A549 treated with Hydrocortisone at 1 μM for 4 hours (cell line): ENCODE results near the gene PPFIA4. TPM values are rescaled to one million over a fixed set of nuclear protein-coding genes. Genes with fewer than 3 reads are reported as not detected.

Experiments used
- total RNA-seq: library from RNA; stranded (reverse); fragments of 200-300 nt; extraction: Qiagen RNA extraction; gene quantifications from 5 replicates; pipeline ENCODE4 v1.2.3, GENCODE V29; 2022

Gene PPFIA4
- 0.15 to 1.0 TPM (median 0.43 TPM) in 5 replicates for total RNA-seq

GRCh38 chr1:203026031-203026665 lies at the start of gene PPFIA4:
TSS of gene PPFIA4 (plus strand) at chr1:203026491. CDS start at chr1:203039009, 12,518 bp downstream.

DNA sequence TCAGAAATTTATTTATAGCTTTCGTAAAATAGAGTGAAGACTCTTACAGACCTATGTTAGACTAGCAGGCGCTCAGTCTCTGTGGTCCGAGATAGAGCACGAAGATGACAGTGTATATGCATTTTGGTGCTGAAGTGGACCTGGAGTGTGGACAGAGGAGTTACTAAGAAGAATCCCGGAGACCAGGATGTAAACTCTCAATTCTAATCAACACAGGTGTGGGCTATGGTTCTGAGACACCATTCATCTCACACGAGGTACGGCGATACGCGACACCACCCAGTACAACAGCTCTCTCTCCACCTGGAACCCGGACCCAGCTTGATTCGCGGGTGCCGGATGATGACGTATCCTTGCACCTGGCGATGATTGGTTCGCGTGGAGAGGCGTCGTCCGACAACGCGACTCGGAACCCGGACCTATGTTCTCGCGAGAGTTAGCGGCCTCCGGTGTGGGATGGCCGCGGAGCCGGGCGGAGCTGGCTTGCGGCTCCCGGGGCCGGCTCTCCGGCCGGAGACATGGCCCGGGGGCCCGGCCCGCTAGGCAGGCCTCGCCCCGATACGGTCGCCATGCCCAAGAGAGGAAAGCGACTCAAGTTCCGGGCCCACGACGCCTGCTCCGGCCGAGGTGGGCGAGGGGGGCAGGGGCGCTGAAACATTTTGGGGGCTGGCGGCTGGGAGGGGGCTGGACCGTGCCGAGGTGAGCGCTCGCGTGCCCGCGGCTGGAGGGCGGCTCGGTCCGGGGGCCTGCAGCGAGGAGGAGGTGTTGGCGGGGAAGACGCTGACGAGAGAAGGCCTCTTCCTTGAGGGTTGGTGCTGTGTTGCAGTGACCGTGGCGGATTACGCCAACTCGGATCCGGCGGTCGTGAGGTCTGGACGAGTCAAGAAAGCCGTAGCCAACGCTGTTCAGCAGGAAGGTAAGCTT lies 19.1 kb upstream of the PPFIA4 start, which contains the start of gene TMEM183A:
Gene TMEM183A (plus strand): TSS at position 427 of the 924 bp plus-strand sequence. CDS start 92 bp downstream, at position 519.

DNA sequence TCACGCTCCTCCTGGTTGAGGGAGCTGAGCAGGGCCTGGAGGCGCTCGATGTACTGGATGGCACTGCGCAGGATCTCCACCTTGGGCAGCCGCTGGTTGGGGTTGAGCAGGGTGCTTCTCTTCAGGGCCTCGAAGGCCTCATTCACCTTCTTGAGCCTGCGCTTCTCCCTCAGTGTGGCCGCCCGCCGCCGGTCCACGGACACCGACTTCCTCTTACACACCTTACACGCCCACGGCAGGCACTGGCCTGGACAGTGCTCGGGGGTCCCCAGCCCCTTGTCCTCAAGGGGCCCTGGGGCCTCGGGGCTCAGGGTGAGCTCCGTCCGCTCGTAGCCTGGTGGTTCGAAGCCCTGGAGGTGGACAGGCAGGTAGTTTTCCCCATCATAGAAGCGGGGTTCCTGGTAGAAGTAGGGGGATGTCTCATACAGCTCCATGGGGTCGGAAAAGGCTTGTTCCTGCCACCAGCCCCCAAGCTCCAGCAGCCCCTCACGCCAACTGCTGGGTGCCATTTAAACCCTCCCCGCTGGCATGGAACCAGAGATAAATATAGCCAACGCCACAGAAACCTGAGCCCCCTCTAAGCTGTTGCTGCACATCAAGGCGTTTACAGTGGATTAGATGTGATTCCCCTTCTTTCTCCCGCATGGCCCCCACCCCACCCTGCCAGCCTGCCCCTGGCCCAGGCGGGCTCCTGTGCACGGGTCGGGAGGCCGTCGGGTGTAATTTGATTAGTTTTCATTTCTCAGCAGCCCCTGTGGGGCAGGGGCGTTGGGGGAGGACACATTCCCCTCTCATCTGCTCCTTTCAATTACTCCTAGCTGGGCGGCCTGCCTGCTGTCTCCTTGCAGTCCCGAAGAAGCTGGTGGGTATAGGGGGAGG lies 59.5 kb downstream of the PPFIA4 start, which contains the start of gene MYOG:
Gene MYOG (minus strand): TSS at position 485 of the 879 bp plus-strand sequence. CDS start 51 bp downstream, at position 434.

GRCh38 chr1:203127666-203128430 lies 101.6 kb downstream of the PPFIA4 start, which contains the start of gene ADORA1:
TSS of gene ADORA1 (plus strand) at chr1:203127726. CDS start at chr1:203128842, 1,116 bp downstream.

Other genes with a start within 250 kb of the PPFIA4 start
- gene KDM5B, start 218.1 kb upstream of the PPFIA4 start, total RNA-seq: 12.6 to 19.2 TPM (median 15.5 TPM) in 5 replicates
- gene PCAT6, start 215.5 kb upstream of the PPFIA4 start, total RNA-seq: 2.6 to 4.2 TPM (median 3.8 TPM) in 5 replicates
- 13.6 to 15.3 TPM (median 14.6 TPM) in 5 replicates for gene RABIF, start 137.3 kb upstream of the PPFIA4 start, total RNA-seq
- 16.3 to 20.8 TPM (median 18.5 TPM) in 5 replicates for gene KLHL12, start 99.3 kb upstream of the PPFIA4 start, total RNA-seq
- gene ADIPOR1, start 68.2 kb upstream of the PPFIA4 start, total RNA-seq: 57.7 to 64.7 TPM (median 63.3 TPM) in 5 replicates
- 20.5 to 25.2 TPM (median 22.1 TPM) in 5 replicates for gene CYB5R1, start 59.2 kb upstream of the PPFIA4 start, total RNA-seq
- gene TMEM183A, start 19.1 kb upstream of the PPFIA4 start, total RNA-seq: 47.6 to 51.6 TPM (median 50.0 TPM) in 5 replicates
- gene MYOG, start 59.5 kb downstream of the PPFIA4 start, total RNA-seq: not detected in 5 replicates
- 0.59 to 0.90 TPM (median 0.72 TPM) in 5 replicates for gene ADORA1, start 101.2 kb downstream of the PPFIA4 start, total RNA-seq
- gene MYBPH, start 149.3 kb downstream of the PPFIA4 start, total RNA-seq: not detected in 5 replicates
- not detected in 5 replicates for gene CHI3L1, start 160.2 kb downstream of the PPFIA4 start, total RNA-seq
- not detected in 5 replicates for gene CHIT1, start 203.2 kb downstream of the PPFIA4 start, total RNA-seq